ENCODE data around the gene GLRA3.

GRCh38 chr4:174865418-174865985, 36.5 kb upstream of the GLRA3 start:
- TF ChIP-seq CEBPB (IDR thresholded peaks at IDR 0.05) (no peak), TEAD4 (IDR thresholded peaks at IDR 0.05) (no peak), EP300 (IDR thresholded peaks at IDR 0.05; ENCODE audit: borderline replicate concordance) (no peak), MAX (IDR thresholded peaks at IDR 0.05) (no peak), RAD21 (IDR thresholded peaks at IDR 0.05; ENCODE audit: low read depth) (no peak), REST (IDR thresholded peaks at IDR 0.05; ENCODE audit: low read depth) (no peak), FOXM1 (IDR thresholded peaks at IDR 0.05; ENCODE audit: borderline replicate concordance, low read depth) (no peak), TAF1 (IDR thresholded peaks at IDR 0.05; ENCODE audit: low read depth) (no peak)

Data from Ishikawa (cell line).